ENCODE measurements around the gene CATSPERD. TPM values are rescaled to one million over a fixed set of nuclear protein-coding genes. Genes with fewer than 3 reads are reported as not detected.
A peak's percentile ranks its signal among the peaks of the same experiment; 100 is the strongest.

Gene CATSPERD
- total RNA-seq, 1 experiment from 2014 or later, result not detected

- H4K20me1 ChIP-seq (ENCODE audit: low read length), result no peaks in the 10 kb centered on the region
- ATAC-seq (peak; percentile 51), DNase-seq (peak; percentile 82)
- H2AFZ ChIP-seq (ENCODE audit: low read length), result peak overlapping the region; percentile 60
- peak overlapping the region; percentile 51 for H3K4me3 ChIP-seq (ENCODE audit: low read length)
- H3K4me1 ChIP-seq (ENCODE audit: insufficient read depth, low read length), result peaks cover 12% of the 10 kb centered on the region
- no peaks in the 10 kb centered on the region for H3F3A ChIP-seq (ENCODE audit: low read length, unreplicated experiment)
- no peaks in the 10 kb centered on the region for H3K27me3 ChIP-seq (ENCODE audit: low read length)
- no peaks in the 10 kb centered on the region for H3K9me3 ChIP-seq (ENCODE audit: low read length)
- ChIA-PET POLR2A (ENCODE audit: unreplicated experiment) (no interaction called here), CTCF (no interaction called here)
- H3K4me2 ChIP-seq (ENCODE audit: low read length), result peak overlapping the region; percentile 66
- no peaks in the 10 kb centered on the region for H3K9me2 ChIP-seq (replicated peaks; ENCODE audit: low read length)
- H3K27ac ChIP-seq (ENCODE audit: low read length), result no peak overlapping the region
- H3K79me2 ChIP-seq (ENCODE audit: low read length), result no peaks in the 10 kb centered on the region
- no peak overlapping the region for H3K9ac ChIP-seq (ENCODE audit: low read length)
- TF ChIP-seq EZH2phosphoT487 (IDR thresholded peaks at IDR 0.05; ENCODE audit: borderline replicate concordance, low read length), result no peak
- TF ChIP-seq, protein P1, sequence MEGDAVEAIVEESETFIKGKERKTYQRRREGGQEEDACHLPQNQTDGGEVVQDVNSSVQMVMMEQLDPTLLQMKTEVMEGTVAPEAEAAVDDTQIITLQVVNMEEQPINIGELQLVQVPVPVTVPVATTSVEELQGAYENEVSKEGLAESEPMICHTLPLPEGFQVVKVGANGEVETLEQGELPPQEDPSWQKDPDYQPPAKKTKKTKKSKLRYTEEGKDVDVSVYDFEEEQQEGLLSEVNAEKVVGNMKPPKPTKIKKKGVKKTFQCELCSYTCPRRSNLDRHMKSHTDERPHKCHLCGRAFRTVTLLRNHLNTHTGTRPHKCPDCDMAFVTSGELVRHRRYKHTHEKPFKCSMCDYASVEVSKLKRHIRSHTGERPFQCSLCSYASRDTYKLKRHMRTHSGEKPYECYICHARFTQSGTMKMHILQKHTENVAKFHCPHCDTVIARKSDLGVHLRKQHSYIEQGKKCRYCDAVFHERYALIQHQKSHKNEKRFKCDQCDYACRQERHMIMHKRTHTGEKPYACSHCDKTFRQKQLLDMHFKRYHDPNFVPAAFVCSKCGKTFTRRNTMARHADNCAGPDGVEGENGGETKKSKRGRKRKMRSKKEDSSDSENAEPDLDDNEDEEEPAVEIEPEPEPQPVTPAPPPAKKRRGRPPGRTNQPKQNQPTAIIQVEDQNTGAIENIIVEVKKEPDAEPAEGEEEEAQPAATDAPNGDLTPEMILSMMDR (conservative IDR thresholded peaks at IDR 0.05; ENCODE audit: low read depth, low read length), result peak; percentile 96
- TF ChIP-seq EZH2 (IDR thresholded peaks at IDR 0.05; ENCODE audit: low read length, unreplicated experiment), result no peak
- intact Hi-C loops (cut with micrococcal nuclease), result loop anchor here (2.0 kb wide), 1 partner anchor 87 kb away; no protein-coding TSS in a partner anchor
- no peaks in the 10 kb centered on the region for H3K36me3 ChIP-seq (ENCODE audit: low read depth, low read length)
- no TSS peak for BruUV-seq (replicated peaks)
Observed at GRCh38 chr19:5805462-5806132, 85.2 kb downstream of the CATSPERD start.

GRCh38 chr19:5806133-5806489, 85.7 kb downstream of the CATSPERD start:
- H2AFZ ChIP-seq (ENCODE audit: low read length), result no peak overlapping the region
- POLR2A ChIA-PET (ENCODE audit: unreplicated experiment), result no interaction called here
- H4K20me1 ChIP-seq (ENCODE audit: low read length), result no peaks in the 10 kb centered on the region
- H3K27ac ChIP-seq (ENCODE audit: low read length), result no peak overlapping the region
- H3K27me3 ChIP-seq (ENCODE audit: low read length), result no peaks in the 10 kb centered on the region
- TF ChIP-seq EZH2phosphoT487 (IDR thresholded peaks at IDR 0.05; ENCODE audit: borderline replicate concordance, low read length), result no peak
- no peak for TF ChIP-seq EZH2 (IDR thresholded peaks at IDR 0.05; ENCODE audit: low read length, unreplicated experiment)
- TF ChIP-seq, protein P1 (conservative IDR thresholded peaks at IDR 0.05; ENCODE audit: low read depth, low read length), result no peak
- H3K9ac ChIP-seq (ENCODE audit: low read length), result no peak overlapping the region
- CTCF ChIA-PET, result no interaction called here
- peak overlapping the region; percentile 66 for H3K4me2 ChIP-seq (ENCODE audit: low read length)
- intact Hi-C loops (cut with micrococcal nuclease), result no loop called here
- no TSS peak for BruUV-seq (replicated peaks)
- H3K4me3 ChIP-seq (ENCODE audit: low read length), result peak overlapping the region; percentile 51; the same call in 1 of the 2 replicates
- H3K4me1 ChIP-seq (ENCODE audit: insufficient read depth, low read length), result peaks cover 12% of the 10 kb centered on the region
- ATAC-seq, result no peak
- H3K9me3 ChIP-seq (ENCODE audit: low read length), result no peaks in the 10 kb centered on the region
- no peaks in the 10 kb centered on the region for H3K79me2 ChIP-seq (ENCODE audit: low read length)
- no peak for DNase-seq
- H3F3A ChIP-seq (ENCODE audit: low read length, unreplicated experiment), result no peaks in the 10 kb centered on the region
- H3K9me2 ChIP-seq (replicated peaks; ENCODE audit: low read length), result no peaks in the 10 kb centered on the region
- no peaks in the 10 kb centered on the region for H3K36me3 ChIP-seq (ENCODE audit: low read depth, low read length)

DNA sequence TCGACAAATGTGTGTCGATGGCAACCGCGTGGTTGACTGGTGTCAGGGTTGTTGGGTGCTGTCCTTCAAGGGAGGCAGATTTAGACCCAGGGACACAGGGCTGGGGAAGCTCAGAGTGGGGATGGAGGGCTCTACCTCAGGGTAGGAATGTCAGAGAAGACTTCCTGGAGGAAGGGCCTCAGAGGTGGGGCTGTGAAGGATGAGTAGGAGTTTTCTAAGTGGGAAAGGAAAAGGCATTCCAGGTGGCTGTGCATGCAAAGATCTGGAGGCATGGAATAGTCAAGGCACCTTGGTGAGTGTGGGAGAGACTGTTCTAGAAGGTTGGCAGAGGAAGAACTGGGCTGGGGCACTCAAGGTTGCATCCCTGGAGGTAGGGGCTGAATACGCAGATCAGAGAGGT, 86.5 kb downstream of the CATSPERD start:
- H3K9me2 ChIP-seq (replicated peaks; ENCODE audit: low read length), result no peaks in the 10 kb centered on the region
- BruUV-seq (replicated peaks), result no TSS peak
- POLR2A ChIA-PET (ENCODE audit: unreplicated experiment), result no interaction called here
- DNase-seq (no peak), ATAC-seq (no peak)
- H3K4me1 ChIP-seq (ENCODE audit: insufficient read depth, low read length), result peaks cover 12% of the 10 kb centered on the region
- intact Hi-C loops (cut with micrococcal nuclease), result no loop called here
- H3K79me2 ChIP-seq (ENCODE audit: low read length), result no peaks in the 10 kb centered on the region
- TF ChIP-seq EZH2 (IDR thresholded peaks at IDR 0.05; ENCODE audit: low read length, unreplicated experiment), result no peak
- no peak for TF ChIP-seq EZH2phosphoT487 (IDR thresholded peaks at IDR 0.05; ENCODE audit: borderline replicate concordance, low read length)
- TF ChIP-seq, protein P1 (conservative IDR thresholded peaks at IDR 0.05; ENCODE audit: low read depth, low read length), result no peak
- H3F3A ChIP-seq (ENCODE audit: low read length, unreplicated experiment), result no peaks in the 10 kb centered on the region
- CTCF ChIA-PET, result interaction anchor here (0.6 kb wide), 1 partner anchor 97 kb away, joined by 4 read pairs; no protein-coding TSS in a partner anchor
- H3K9ac ChIP-seq (ENCODE audit: low read length), result no peak overlapping the region
- H3K27ac ChIP-seq (ENCODE audit: low read length), result no peak overlapping the region
- H3K4me2 ChIP-seq (ENCODE audit: low read length), result no peak overlapping the region
- no peaks in the 10 kb centered on the region for H3K27me3 ChIP-seq (ENCODE audit: low read length)
- no peak overlapping the region for H2AFZ ChIP-seq (ENCODE audit: low read length)
- no peaks in the 10 kb centered on the region for H4K20me1 ChIP-seq (ENCODE audit: low read length)
- no peaks in the 10 kb centered on the region for H3K36me3 ChIP-seq (ENCODE audit: low read depth, low read length)
- H3K9me3 ChIP-seq (ENCODE audit: low read length), result no peaks in the 10 kb centered on the region
- H3K4me3 ChIP-seq (ENCODE audit: low read length), result no peak overlapping the region
